Neutrophil (primary cell): ENCODE measurements around the gene MTX3.
A peak's percentile ranks its signal among the peaks of the same experiment; 100 is the strongest.

Experiments
- H3K27ac ChIP-seq: fragments of 200-600 bp; sonication (generic); 2 replicates; pipeline ENCODE4 v1.5.1; 2016; ENCODE audit warnings: mild to moderate bottlenecking, moderate library complexity
- H3K27me3 ChIP-seq: fragments of 200-600 bp; sonication (generic); 2 replicates; pipeline ENCODE4 v1.6.0; 2016; ENCODE audit warnings: mild to moderate bottlenecking
- H3K36me3 ChIP-seq: fragments of 200-600 bp; sonication (generic); 2 replicates; pipeline ENCODE4 v1.5.1; 2017
- H3K4me1 ChIP-seq, 2 experiments: fragments of 200-600 bp in 1 of 2; sonication (generic) in 1 of 2; 1 replicate in 1 of 2; 2 replicates in 1 of 2; pipeline versions ENCODE4 v1.5.1 to v1.6.1; 2013 to 2016; ENCODE audit warnings: low read depth in 1 of 2, low read length in 1 of 2, mild to moderate bottlenecking in 1 of 2, moderate library complexity in 1 of 2; ENCODE audit not compliant: control insufficient read depth in 1 of 2, insufficient read depth in 1 of 2
- H3K4me3 ChIP-seq, 2 experiments: fragments of 200-600 bp in 1 of 2; sonication (generic) in 1 of 2; 1 replicate in 1 of 2; 2 replicates in 1 of 2; pipeline ENCODE4 v1.5.1; 2013 to 2016; ENCODE audit warnings: low read depth in 1 of 2, low read length in 1 of 2, mild to moderate bottlenecking in 1 of 2, moderate library complexity in 1 of 2
- H3K9me3 ChIP-seq: fragments of 200-600 bp; sonication (generic); 2 replicates; pipeline ENCODE4 v1.5.1; 2016
- CTCF ChIP-seq: fragments of 200-600 bp; sonication (generic); IDR thresholded peaks from 2 replicates; pipeline ENCODE4 v1.5.1; 2016; ENCODE audit warnings: antibody characterized with exemption

Gene MTX3

GRCh38 chr5:80034962-80035821 lies 44.1 kb upstream of the MTX3 start, which contains the start of gene THBS4:
Gene THBS4, plus strand, starts transcription at chr5:80035348. Its CDS starts 190 bp downstream, at chr5:80035538.
- H3K9me3 ChIP-seq = no peaks in the 10 kb centered on the region
- H3K36me3 ChIP-seq = no peaks in the 10 kb centered on the region
- H3K4me1 ChIP-seq = peaks cover 7% of the 10 kb centered on the region in 2 experiments
- H3K27ac ChIP-seq = no peak within 1 kb of the TSS
- peaks cover 80% of the 10 kb centered on the region for H3K27me3 ChIP-seq
- peak within 1 kb of the TSS; percentile 8 to 33 for H3K4me3 ChIP-seq
- no peak for TF ChIP-seq CTCF

DNA sequence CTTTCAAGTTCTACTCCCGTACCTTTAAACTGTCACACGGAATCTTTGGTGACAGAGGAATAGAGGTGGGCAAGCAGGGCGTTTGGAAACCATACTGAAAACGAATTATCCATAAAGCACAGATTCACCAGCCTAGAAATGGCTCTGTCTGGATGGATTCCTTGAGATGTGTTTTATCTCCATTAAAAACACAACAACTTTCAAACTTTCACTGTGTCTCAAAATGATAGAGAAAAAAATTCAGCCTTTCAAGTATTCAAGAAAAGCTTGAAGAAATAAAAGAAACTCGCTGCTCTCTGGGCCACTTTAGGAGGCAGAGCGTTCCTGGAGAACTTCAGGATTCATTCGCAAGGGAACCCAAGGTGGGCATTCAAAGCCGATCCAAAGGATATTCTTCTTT lies 43.5 kb upstream of the MTX3 start:
- Histone ChIP-seq H3K4me3 (peak overlapping the region in 1 of 2 experiments; percentile 8), H3K36me3 (no peaks in the 10 kb centered on the region), H3K4me1 (peaks cover 7% of the 10 kb centered on the region in 2 experiments), H3K9me3 (no peaks in the 10 kb centered on the region), H3K27me3 (peaks cover 75% of the 10 kb centered on the region), H3K27ac (no peak overlapping the region)
- TF ChIP-seq CTCF = no peak

DNA sequence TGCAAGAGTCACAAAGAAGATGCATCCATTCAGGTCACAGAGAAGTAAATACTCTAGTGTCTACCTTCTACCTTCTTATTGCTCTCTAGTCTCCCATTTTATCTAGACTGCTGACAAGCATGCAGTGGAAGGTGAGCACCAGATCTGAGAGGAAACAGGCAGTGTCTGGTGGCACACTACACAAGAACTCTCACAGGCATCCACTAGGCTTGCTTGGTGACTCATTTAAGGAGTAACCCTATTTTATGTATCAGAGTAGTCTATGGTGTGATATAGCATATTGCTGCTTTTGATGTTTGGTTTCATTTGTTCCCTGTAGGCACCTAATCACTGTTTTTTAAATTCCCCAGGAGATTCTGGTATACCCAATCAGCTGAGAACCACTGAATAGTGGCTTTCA lies 42.5 kb upstream of the MTX3 start:
- Histone ChIP-seq H3K9me3 (no peaks in the 10 kb centered on the region), H3K4me1 (peaks cover 7% of the 10 kb centered on the region in 2 experiments), H3K27ac (no peak overlapping the region), H3K36me3 (no peaks in the 10 kb centered on the region), H3K4me3 (no peak overlapping the region), H3K27me3 (peaks cover 65% of the 10 kb centered on the region)
- no peak for TF ChIP-seq CTCF

- no peaks in the 10 kb centered on the region for H3K36me3 ChIP-seq
- no peaks in the 10 kb centered on the region for H3K9me3 ChIP-seq
- H3K27ac ChIP-seq = no peak overlapping the region
- H3K4me1 ChIP-seq = peaks cover 7 to 11% of the 10 kb centered on the region in 2 experiments
- no peak for TF ChIP-seq CTCF
- H3K4me3 ChIP-seq = no peak overlapping the region
- H3K27me3 ChIP-seq = peaks cover 43% of the 10 kb centered on the region
These were observed 40.0 kb upstream of the MTX3 start for GRCh38 chr5:80031109-80031508.

- TF ChIP-seq CTCF = no peak
- Histone ChIP-seq H3K4me3 (no peak overlapping the region), H3K9me3 (no peaks in the 10 kb centered on the region), H3K4me1 (peaks cover 0 to 4% of the 10 kb centered on the region in 2 experiments), H3K27me3 (peaks cover 4% of the 10 kb centered on the region), H3K27ac (no peak overlapping the region), H3K36me3 (no peaks in the 10 kb centered on the region)
These were observed 35.8 kb upstream of the MTX3 start for GRCh38 chr5:80026841-80027240.
